C4-2B (cell line): ENCODE measurements around the gene CD86.

Experiments
- CTCF ChIP-seq: fragments of 450-650 bp; conservative IDR thresholded peaks from 2 replicates; pipeline ENCODE4 v1.5.1; 2017; ENCODE audit warnings: mild to moderate bottlenecking
- ZFX ChIP-seq: fragments of 450-650 bp; IDR thresholded peaks from 2 replicates; pipeline ENCODE4 v1.6.1; 2017

DNA sequence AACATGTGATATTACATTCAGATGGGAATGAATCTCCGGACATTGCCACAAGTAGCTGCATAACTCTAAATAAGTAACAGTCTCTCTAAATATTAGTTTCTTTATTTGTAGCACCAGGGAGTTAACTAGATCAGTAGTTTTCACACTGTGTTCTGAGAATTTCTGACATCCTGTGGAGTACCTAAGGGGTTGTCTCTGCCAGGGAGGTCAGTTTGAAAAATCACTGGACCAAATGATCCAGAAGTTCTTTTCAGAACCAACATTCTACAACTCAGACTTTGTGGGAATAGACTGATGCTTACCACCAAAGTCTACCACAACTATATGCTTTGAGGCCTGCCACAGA, 24.1 kb upstream of the CD86 start:
- TF ChIP-seq CTCF (no peak), ZFX (no peak)
